ENCODE measurements around the gene STAT5B. TPM values are rescaled to one million over a fixed set of nuclear protein-coding genes. Genes with fewer than 3 reads are reported as not detected.
A peak's percentile ranks its signal among the peaks of the same experiment; 100 is the strongest.

Gene STAT5B
- total RNA-seq, 2 experiments from 2014 or later, result 128 to 129 TPM

DNA sequence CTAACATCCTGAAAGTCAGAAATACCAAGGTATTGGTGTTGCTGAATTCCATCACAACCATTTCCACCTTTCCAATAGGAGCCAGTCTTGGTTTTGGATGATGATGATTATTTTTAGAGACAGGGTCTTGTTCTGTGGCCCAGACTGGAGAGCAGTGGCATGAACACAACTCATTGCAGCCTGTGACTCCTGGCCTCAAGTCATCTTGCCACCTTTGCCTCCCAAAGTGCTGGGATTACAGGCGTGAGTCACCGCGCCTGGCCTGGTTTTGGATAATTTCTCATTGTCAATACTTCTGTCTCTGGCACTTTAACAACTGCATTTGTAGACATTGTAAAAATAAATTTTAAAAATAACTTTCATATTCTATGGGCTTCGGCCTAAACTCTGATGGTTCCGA, 22.6 kb downstream of the STAT5B start:
- POLR2A ChIA-PET, result interaction anchor here (1.1 to 1.2 kb wide), 2 partner anchors 10 to 22 kb away, joined by 4 read pairs; no protein-coding TSS in a partner anchor
- H3K9me3 Mint-ChIP-seq, result no peaks in the 10 kb centered on the region
- peaks cover 62% of the 10 kb centered on the region for H3K4me1 Mint-ChIP-seq (ENCODE audit: low read depth)
- no peak overlapping the region for H3K4me3 Mint-ChIP-seq
- H3K27ac Mint-ChIP-seq, result peak overlapping the region; percentile 83
- intact Hi-C loops (cut with micrococcal nuclease), result no loop called here
- H3K27me3 Mint-ChIP-seq, result no peaks in the 10 kb centered on the region
- CTCF ChIA-PET, result interaction anchor here (1.3 kb wide), 1 partner anchor 17 kb away, joined by 5 read pairs; no protein-coding TSS in a partner anchor
- TF ChIP-seq, protein P1, sequence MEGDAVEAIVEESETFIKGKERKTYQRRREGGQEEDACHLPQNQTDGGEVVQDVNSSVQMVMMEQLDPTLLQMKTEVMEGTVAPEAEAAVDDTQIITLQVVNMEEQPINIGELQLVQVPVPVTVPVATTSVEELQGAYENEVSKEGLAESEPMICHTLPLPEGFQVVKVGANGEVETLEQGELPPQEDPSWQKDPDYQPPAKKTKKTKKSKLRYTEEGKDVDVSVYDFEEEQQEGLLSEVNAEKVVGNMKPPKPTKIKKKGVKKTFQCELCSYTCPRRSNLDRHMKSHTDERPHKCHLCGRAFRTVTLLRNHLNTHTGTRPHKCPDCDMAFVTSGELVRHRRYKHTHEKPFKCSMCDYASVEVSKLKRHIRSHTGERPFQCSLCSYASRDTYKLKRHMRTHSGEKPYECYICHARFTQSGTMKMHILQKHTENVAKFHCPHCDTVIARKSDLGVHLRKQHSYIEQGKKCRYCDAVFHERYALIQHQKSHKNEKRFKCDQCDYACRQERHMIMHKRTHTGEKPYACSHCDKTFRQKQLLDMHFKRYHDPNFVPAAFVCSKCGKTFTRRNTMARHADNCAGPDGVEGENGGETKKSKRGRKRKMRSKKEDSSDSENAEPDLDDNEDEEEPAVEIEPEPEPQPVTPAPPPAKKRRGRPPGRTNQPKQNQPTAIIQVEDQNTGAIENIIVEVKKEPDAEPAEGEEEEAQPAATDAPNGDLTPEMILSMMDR (IDR thresholded peaks at IDR 0.05), result no peak
- no peak for DNase-seq
- ATAC-seq, result no peak
- peaks cover 10% of the 10 kb centered on the region for H3K36me3 Mint-ChIP-seq (ENCODE audit: low read depth)

DNA sequence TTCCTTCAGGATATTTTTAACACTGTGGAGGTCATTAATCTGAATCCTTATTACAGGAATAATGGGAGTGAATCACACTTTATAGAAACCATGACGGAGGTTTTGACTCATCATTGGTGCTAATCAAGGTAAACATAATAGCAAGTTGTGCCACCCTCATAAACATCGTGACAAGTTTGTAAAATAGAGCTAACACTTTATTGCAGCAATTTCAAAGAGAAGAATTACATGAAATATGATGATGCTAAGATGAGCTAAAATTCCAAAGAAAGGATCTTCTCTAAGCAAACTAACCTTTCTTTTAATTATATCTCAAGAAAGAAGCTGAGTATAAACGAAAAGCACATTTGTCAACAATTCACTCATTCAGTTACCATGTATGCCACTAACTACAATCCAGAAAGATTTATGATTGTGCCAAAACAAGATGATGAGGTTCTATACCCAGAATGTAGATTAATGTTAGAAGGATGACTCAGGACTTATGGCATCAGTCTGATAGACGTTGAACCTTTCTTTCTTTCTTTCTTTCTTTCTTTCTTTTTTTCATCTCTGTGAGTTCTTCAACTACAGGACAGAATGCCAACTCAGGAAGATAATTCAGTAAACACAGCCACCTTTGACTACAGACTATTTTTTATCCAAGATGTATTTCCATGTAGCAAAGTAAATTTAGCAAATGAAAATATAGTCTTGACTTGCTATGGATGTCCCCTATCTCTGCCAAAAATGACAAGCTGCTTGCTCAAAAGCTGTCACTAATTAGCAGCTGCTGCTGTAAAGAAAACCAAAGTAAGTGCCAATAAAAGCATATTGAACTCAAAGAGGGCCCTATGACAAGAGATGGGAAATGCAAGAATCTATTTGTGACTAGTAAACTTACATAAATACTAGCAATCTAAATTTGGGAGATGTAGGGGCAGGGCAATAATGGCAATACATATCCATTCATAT, 23.3 kb downstream of the STAT5B start:
- intact Hi-C loops (cut with micrococcal nuclease), result no loop called here
- Mint-ChIP-seq H3K27me3 (no peaks in the 10 kb centered on the region), H3K27ac (peak overlapping the region; percentile 83), H3K36me3 (ENCODE audit: low read depth) (peaks cover 10% of the 10 kb centered on the region), H3K4me3 (peak overlapping the region; percentile 1), H3K9me3 (no peaks in the 10 kb centered on the region), H3K4me1 (ENCODE audit: low read depth) (peaks cover 67% of the 10 kb centered on the region)
- POLR2A ChIA-PET, result interaction anchor here (1.1 to 1.2 kb wide), 3 partner anchors 11 to 23 kb away, joined by 3 to 4 read pairs (median 4); no protein-coding TSS in a partner anchor
- ATAC-seq (peak; percentile 17), DNase-seq (no peak)
- CTCF ChIA-PET, result interaction anchor here (0.7 to 1.1 kb wide), 3 partner anchors 18 to 265 kb away, joined by 3 read pairs; no protein-coding TSS in a partner anchor
- TF ChIP-seq, protein P1 (IDR thresholded peaks at IDR 0.05), result no peak

DNA sequence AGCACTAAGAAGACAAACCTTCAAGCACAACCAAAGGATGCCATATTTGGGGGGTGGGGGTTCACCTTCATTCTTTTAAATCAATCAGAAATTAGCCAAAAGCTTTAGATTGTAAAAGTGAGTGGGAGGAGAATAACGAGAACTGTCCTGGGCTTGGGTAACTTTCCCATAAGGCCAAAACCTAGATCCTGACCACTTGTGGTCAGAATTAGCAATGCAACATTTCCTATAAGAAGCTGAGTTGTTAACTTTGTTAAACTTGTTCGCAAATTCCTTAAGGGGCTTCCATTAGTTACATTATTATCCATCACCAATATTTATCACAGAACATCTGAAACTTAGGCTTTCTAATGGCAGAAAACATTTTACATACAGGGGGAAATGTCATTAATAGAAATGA, 25.1 kb downstream of the STAT5B start:
- intact Hi-C loops (cut with micrococcal nuclease), result no loop called here
- Mint-ChIP-seq H3K36me3 (ENCODE audit: low read depth) (peaks cover 21% of the 10 kb centered on the region), H3K9me3 (no peaks in the 10 kb centered on the region), H3K27me3 (no peaks in the 10 kb centered on the region), H3K27ac (peak overlapping the region; percentile 98), H3K4me3 (no peak overlapping the region), H3K4me1 (ENCODE audit: low read depth) (peaks cover 76% of the 10 kb centered on the region)
- POLR2A ChIA-PET, result interaction anchor here (2.3 to 6.0 kb wide), 4 partner anchors 12 to 59 kb away, joined by 9 to 136 read pairs (median 38); partner anchors contain the start of genes STAT5A and STAT5B
- DNase-seq (no peak), ATAC-seq (no peak)
- TF ChIP-seq, protein P1 (IDR thresholded peaks at IDR 0.05), result no peak
- CTCF ChIA-PET, result interaction anchor here (1.0 to 2.6 kb wide), 7 partner anchors 10 to 155 kb away, joined by 3 to 20 read pairs (median 6); no protein-coding TSS in a partner anchor

DNA sequence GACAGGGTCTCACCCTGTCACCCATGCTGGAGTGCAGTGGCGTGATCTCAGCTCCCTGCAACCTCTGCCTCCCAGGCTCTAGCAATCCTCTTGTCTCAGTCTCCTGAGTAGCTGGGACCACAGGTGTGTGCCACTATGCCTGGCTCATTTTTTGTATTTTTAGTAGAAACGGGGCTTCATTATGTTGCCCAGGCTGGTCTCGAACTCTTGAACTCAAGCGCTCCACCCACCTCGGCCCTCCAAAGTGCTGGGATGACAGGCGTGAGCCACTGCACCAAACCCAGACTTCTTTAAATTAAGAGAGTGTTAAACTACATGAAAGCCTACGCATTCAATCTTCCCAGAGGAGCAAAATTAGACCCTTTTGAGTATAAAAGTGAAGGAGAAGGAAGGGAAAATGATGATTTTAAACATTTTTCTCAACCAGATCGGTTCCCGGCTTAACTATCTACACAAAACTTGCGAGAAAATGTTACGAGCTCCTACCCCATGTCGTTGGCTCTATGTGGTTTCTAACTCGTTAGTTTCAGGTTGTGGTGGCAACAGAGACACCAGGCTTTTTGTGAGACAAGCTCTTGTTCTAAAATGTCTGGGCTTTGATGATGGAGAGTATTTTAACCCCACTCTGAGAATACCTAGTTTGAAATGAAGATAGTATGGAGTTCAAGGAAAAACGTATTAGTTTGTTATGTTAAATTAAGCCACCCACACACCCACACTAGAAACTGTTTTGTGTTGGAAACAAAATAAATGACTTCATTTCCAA, 26.3 kb downstream of the STAT5B start:
- ATAC-seq (peak; percentile 59), DNase-seq (peak; percentile 70)
- TF ChIP-seq, protein P1 (IDR thresholded peaks at IDR 0.05), result no peak
- intact Hi-C loops (cut with micrococcal nuclease), result loop anchor here (2.0 kb wide), 1 partner anchor 19 kb away; no protein-coding TSS in a partner anchor
- Mint-ChIP-seq H3K27me3 (no peaks in the 10 kb centered on the region), H3K4me3 (peak overlapping the region; percentile 77), H3K36me3 (ENCODE audit: low read depth) (peaks cover 18% of the 10 kb centered on the region), H3K4me1 (ENCODE audit: low read depth) (peaks cover 71% of the 10 kb centered on the region), H3K9me3 (no peaks in the 10 kb centered on the region), H3K27ac (peak overlapping the region; percentile 98)
- POLR2A ChIA-PET, result interaction anchor here (0.7 to 6.0 kb wide), 9 partner anchors 10 to 139 kb away, joined by 3 to 136 read pairs (median 9); partner anchors contain the start of genes STAT5A and STAT5B
- CTCF ChIA-PET, result interaction anchor here (0.6 to 3.8 kb wide), 15 partner anchors 8 to 156 kb away, joined by 3 to 25 read pairs (median 4); partner anchors contain the start of gene STAT5A

Measured in activated CD8-positive, alpha-beta T cell treated with anti-CD3 and anti-CD28 coated beads for 36 hours (primary cell).